ENCODE measurements around the gene CLIC4.
"Not testable (repeated sequence)": the region's sequence is repeated elsewhere in the genome, so short reads cannot be mapped to it uniquely, and the experiment has no call there.

Gene CLIC4

GRCh38 chr1:24786191-24786590 is 40.9 kb downstream of the CLIC4 start:
- no peak overlapping the region for H3K4me3 ChIP-seq (replicated peaks; ENCODE audit: low read depth, low read length)
- no peak for DNase-seq (ENCODE audit: extremely low read depth, low read depth)
- TF ChIP-seq, protein P1, sequence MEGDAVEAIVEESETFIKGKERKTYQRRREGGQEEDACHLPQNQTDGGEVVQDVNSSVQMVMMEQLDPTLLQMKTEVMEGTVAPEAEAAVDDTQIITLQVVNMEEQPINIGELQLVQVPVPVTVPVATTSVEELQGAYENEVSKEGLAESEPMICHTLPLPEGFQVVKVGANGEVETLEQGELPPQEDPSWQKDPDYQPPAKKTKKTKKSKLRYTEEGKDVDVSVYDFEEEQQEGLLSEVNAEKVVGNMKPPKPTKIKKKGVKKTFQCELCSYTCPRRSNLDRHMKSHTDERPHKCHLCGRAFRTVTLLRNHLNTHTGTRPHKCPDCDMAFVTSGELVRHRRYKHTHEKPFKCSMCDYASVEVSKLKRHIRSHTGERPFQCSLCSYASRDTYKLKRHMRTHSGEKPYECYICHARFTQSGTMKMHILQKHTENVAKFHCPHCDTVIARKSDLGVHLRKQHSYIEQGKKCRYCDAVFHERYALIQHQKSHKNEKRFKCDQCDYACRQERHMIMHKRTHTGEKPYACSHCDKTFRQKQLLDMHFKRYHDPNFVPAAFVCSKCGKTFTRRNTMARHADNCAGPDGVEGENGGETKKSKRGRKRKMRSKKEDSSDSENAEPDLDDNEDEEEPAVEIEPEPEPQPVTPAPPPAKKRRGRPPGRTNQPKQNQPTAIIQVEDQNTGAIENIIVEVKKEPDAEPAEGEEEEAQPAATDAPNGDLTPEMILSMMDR (IDR thresholded peaks at IDR 0.05; ENCODE audit: low read depth, low read length, missing control alignments) = no peak

DNA sequence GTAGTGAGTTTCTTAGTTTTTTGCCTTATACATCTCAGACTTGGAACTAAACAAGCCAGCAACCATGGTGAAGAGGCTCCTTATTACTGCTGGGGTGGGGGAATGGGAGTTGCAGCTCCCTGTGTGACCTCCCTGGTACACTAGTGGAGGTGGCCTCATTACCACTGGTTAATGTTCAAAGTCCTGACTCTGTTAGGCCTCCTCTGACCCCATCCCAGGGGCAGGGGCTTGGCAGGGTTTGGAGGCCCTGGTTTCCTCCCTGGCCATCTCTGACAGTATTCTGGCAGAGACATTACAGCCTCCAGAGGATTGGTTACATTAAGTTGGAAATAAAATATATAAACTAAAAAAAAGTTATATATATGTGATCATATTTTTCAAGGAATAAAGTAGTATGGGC is 45.2 kb downstream of the CLIC4 start:
- TF ChIP-seq, protein P1 (IDR thresholded peaks at IDR 0.05; ENCODE audit: low read depth, low read length, missing control alignments) = no peak
- DNase-seq (ENCODE audit: extremely low read depth, low read depth) = no peak
- no peak overlapping the region for H3K4me3 ChIP-seq (replicated peaks; ENCODE audit: low read depth, low read length)

DNA sequence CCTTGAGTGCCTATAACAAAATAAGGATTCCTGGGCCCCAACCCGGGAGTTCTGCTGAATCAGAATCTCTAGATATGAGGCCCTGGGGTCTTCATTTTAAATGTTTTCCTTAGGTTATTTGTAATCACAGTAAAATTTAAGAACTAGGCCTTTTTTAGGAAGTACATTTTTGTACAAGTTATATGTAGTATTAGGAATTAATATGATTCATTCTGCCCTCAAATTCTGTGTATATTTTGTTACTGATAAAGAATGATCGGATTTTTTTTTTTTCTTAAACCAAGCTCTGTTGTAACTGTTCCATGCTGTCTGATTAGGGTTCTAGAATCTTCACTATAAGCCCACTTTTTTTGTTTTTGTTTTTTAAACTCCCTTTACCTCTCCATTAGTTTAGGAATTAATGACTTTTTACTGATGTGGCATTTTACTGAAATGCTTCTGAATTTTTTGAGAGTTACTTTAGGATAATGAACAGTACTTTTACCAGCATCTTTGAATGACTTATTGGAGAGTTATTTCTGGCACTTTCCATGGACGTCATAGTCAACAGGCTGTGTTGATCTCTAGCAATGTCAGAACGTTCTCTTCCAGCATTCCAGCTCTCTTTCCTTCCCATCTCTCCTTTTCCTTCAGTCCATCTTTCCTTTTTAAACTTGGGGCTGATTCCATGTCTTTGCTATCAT is 48.3 kb downstream of the CLIC4 start:
- no peak for DNase-seq (ENCODE audit: extremely low read depth, low read depth)
- no peak overlapping the region for H3K4me3 ChIP-seq (replicated peaks; ENCODE audit: low read depth, low read length)
- TF ChIP-seq, protein P1 (IDR thresholded peaks at IDR 0.05; ENCODE audit: low read depth, low read length, missing control alignments) = no peak

GRCh38 chr1:24794130-24794502 is 48.9 kb downstream of the CLIC4 start:
- DNase-seq (ENCODE audit: extremely low read depth, low read depth); H3K4me3 ChIP-seq (replicated peaks; ENCODE audit: low read depth, low read length): not testable (repeated sequence)

DNA sequence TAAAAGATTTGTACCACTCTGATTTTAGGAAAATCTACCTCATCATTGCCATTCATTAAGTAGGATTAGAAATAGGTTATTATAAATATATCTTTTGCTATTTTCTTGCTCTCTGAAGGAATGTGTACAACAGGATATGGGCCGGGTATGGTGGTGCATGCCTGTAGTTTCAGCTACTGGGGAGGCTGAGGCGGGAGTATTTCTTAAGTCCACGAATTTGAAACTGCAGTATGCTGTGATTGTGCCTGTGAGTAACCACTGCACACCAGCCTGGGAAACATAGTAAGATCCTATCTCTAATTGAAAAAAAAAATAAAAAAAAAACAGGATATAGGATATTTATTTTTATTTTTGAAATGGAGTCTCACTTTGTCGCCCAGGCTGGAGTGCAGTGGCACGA is 50.0 kb downstream of the CLIC4 start:
- TF ChIP-seq, protein P1 (IDR thresholded peaks at IDR 0.05; ENCODE audit: low read depth, low read length, missing control alignments) = no peak
- H3K4me3 ChIP-seq (replicated peaks; ENCODE audit: low read depth, low read length) = no peak overlapping the region
- DNase-seq (ENCODE audit: extremely low read depth, low read depth) = no peak

DNA sequence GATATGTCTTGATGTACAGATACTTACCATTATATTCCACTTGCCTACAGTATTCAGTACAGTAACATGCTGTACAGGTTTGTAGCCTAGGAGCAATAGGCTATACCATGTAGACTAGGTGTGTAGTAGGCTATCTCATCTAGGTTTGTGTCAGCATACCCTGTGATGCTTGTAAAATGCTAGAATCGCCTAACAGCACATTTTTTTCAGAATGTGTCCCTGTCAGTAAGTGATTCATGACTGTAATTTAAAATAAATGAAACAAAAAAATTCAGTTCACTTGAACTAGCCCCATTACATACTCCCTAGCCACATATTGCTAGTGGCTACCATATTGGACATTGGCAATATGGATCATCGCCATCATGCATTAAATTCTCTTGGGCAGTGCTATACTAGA is 51.3 kb downstream of the CLIC4 start:
- DNase-seq (ENCODE audit: extremely low read depth, low read depth) = no peak
- no peak overlapping the region for H3K4me3 ChIP-seq (replicated peaks; ENCODE audit: low read depth, low read length)
- TF ChIP-seq, protein P1 (IDR thresholded peaks at IDR 0.05; ENCODE audit: low read depth, low read length, missing control alignments) = no peak

GRCh38 chr1:24799242-24799641 is 54.0 kb downstream of the CLIC4 start:
- not testable (repeated sequence) for H3K4me3 ChIP-seq (replicated peaks; ENCODE audit: low read depth, low read length)

DNA sequence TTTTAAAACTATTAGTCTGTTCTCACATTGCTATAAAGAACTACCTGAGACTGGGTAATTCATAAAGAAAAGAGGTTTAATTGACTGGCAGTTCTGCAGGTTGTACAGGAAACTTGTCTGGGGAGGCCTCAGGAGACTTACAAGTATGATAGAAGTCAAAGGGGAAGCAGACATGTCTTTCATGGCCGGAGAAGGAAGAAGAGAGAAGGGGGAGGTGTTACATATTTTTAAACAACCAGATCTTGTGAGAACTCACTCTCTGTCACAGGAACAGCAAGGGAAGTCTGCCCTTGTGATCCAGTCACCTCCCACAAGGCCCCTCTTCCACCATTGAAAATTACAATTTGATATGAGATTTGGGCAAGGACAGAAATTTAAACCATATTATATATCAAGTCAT is 55.9 kb downstream of the CLIC4 start:
- H3K4me3 ChIP-seq (replicated peaks; ENCODE audit: low read depth, low read length) = no peak overlapping the region
- no peak for DNase-seq (ENCODE audit: extremely low read depth, low read depth)

More at GRCh38 chr1:24799242-24799641, 54.0 kb downstream of the CLIC4 start:
- DNase-seq (ENCODE audit: extremely low read depth, low read depth) = not testable (repeated sequence)

More for the DNA sequence above, 55.9 kb downstream of the CLIC4 start:
- TF ChIP-seq, protein P1 (IDR thresholded peaks at IDR 0.05; ENCODE audit: low read depth, low read length, missing control alignments) = no peak

All from HFF-Myc (cell line).